GM20000 (cell line): ENCODE data around the gene SPATA24.

Experiments used
- DNase-seq: peaks from one replicate; pipeline ENCODE4 v3.0.0; 2012; ENCODE audit warnings: low spot score
- TF ChIP-seq, protein P1 (sequence below): IDR thresholded peaks from 2 replicates; pipeline ENCODE4 v1.5.1; 2012; ENCODE audit warnings: mild to moderate bottlenecking, control low read depth; ENCODE audit errors: extremely low read depth, missing control alignments

SPATA24 gene

DNA sequence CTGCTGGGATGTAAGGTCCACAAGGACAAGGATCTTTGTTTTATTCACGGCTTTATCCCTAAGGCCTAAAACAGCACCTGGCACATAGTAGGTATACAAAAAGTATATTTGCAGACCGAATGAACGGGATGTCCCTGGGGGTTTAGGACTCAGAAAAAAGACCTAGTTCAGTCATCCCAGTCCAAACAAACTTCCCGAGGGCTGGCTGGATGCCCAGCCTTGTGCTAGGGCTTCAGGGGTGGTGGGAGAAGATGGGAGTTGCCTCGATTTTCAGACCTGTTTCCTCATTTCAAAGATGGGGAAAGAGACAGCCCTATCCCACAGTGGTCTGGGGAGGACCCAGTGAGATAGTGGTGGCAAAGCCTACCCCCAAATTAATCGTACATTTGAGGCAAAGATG lies 6.0 kb downstream of the SPATA24 start:
- TF ChIP-seq, protein P1, sequence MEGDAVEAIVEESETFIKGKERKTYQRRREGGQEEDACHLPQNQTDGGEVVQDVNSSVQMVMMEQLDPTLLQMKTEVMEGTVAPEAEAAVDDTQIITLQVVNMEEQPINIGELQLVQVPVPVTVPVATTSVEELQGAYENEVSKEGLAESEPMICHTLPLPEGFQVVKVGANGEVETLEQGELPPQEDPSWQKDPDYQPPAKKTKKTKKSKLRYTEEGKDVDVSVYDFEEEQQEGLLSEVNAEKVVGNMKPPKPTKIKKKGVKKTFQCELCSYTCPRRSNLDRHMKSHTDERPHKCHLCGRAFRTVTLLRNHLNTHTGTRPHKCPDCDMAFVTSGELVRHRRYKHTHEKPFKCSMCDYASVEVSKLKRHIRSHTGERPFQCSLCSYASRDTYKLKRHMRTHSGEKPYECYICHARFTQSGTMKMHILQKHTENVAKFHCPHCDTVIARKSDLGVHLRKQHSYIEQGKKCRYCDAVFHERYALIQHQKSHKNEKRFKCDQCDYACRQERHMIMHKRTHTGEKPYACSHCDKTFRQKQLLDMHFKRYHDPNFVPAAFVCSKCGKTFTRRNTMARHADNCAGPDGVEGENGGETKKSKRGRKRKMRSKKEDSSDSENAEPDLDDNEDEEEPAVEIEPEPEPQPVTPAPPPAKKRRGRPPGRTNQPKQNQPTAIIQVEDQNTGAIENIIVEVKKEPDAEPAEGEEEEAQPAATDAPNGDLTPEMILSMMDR = no peak
- DNase-seq = no peak

DNA sequence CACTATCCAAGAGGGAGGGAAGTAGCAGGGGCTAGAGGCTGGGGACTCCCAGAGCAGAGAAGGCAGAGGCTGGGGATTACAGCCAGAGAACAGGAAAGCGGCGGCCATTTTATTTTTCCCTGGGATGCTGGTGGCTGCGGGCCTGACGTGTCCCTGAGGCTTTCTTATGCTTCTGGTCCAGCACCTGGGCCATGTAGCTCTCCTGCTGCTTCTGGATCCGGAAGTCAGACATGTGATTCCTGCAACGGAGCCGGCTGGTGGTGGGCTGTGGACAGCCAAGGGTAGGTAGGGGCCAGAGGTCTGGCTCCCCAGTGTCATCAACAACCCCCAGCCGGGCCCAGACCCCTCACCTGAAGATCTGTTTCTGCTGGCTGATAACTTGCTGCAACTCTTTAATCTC lies 7.2 kb downstream of the SPATA24 start:
- no peak for DNase-seq
- TF ChIP-seq, protein P1 = no peak

GRCh38 chr5:139395844-139396640 lies 7.8 kb downstream of the SPATA24 start:
- TF ChIP-seq, protein P1 = no peak
- peak; percentile 30 for DNase-seq

DNA sequence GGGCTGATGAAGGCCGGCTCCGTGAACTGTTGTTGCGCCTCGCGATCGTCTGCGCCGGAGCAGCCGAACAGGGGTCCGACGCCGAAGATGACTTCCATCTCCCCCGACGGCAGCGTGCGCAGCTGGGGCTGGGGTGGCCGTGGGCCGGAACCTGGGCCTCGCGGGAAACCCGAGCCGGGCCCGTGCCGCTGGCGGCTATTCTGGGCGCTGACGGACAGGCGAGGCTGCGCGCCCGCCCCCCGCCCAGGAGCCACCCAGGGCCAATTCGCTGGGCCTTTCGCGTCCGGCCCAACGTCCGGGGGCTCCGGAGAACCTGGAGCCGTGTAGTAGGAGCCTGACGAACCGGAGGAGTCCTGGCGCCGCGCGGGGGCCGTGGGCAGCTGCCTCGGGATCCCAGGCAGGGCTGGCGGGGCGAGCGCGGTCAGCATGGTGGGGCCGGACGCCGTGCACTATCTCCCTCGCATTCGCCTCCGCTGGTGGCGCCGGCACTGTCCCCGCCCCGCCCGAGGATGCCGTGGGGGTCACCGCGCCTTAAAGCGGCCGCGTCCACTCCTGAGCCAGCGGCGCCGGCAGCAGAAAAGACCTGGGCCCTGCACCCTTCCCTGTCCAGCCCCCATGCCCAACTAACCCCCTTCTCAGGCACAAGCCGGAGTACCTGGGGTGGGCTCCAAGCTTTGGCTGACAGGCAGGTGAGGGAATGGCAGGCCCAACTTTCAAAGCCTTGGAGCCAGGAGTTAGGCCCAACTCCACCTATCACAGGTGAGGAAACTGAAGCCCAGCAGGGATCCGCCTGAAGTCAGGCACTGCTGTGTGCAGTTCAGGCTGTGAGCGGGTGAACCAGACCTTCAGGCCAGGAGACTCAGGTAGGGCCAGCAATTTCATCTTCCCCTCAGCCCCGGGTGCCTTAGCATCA lies 9.0 kb downstream of the SPATA24 start, which contains the start of gene PROB1:
Gene PROB1 (minus strand): TSS at position 451 of the 913 bp plus-strand sequence. CDS start 23 bp downstream, at position 428.
- no peak for DNase-seq
- TF ChIP-seq, protein P1 = no peak

DNA sequence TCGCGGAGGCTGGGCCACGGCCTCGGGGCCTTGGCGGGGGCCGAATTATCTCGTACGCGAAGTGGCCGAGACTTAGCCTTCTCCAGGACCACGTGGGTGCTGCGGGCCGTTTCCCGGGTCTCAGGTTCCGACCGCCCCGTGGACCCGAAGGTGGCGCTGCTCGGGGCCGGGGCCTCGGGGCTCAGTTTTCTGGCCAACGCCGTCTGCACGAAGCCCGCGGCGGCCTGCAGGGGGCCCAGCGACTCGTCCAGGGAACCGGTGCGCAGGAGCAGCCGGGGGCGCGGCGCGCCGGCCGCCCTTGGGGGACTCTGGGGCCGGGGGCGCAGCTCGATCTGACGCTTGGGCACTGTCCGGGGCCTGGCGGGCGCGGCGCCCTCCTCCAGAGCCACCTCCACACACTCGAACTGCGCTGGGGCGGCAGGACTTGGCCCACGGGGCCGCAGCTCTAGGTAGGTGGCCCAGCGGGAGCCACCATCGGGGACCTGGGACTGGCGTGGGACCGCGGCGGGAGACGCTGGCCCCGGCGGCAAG lies 9.7 kb downstream of the SPATA24 start:
- peak; percentile 75 for DNase-seq

GRCh38 chr5:139393497-139394122 lies 10.3 kb downstream of the SPATA24 start:
- no peak for DNase-seq
- TF ChIP-seq, protein P1 = no peak

More for the DNA sequence above, 9.7 kb downstream of the SPATA24 start:
- TF ChIP-seq, protein P1 = peak; percentile 31
